RCC 7860 (cell line): ENCODE results near the gene FMNL1.

Experiments
- DNase-seq: peaks from one replicate; pipeline ENCODE4 v3.0.0-alpha.2; 2015; ENCODE audit warnings: low spot score
- FAIRE-seq: peaks from 2 replicates; lab custom pipeline; 2012; peaks lifted over from hg19 to GRCh38; lab: Jason Lieb, UNC

FMNL1 gene

GRCh38 chr17:45277216-45277849 lies 55.6 kb downstream of the FMNL1 start:
- DNase-seq: peak; percentile 77
- FAIRE-seq: peak; percentile 42

- FAIRE-seq: no peak
These were observed 56.3 kb downstream of the FMNL1 start for GRCh38 chr17:45277992-45278391.

GRCh38 chr17:45279898-45280297 lies 58.2 kb downstream of the FMNL1 start:
- no peak for FAIRE-seq

More at GRCh38 chr17:45277992-45278391, 56.3 kb downstream of the FMNL1 start:
- no peak for DNase-seq

GRCh38 chr17:45282683-45283644 lies 61.3 kb downstream of the FMNL1 start:
- no peak for FAIRE-seq
- no peak for DNase-seq

More at GRCh38 chr17:45279898-45280297, 58.2 kb downstream of the FMNL1 start:
- DNase-seq: no peak

GRCh38 chr17:45283711-45284110 lies 62.0 kb downstream of the FMNL1 start:
- DNase-seq: no peak
- FAIRE-seq: no peak

- FAIRE-seq: no peak
- peak; percentile 14 for DNase-seq
These were observed 62.8 kb downstream of the FMNL1 start for GRCh38 chr17:45284176-45285140.

- DNase-seq (no peak), FAIRE-seq (no peak)
These were observed 64.6 kb downstream of the FMNL1 start for GRCh38 chr17:45286286-45286685.

- FAIRE-seq (no peak), DNase-seq (no peak)
These were observed 66.1 kb downstream of the FMNL1 start for GRCh38 chr17:45287526-45288500.

- FAIRE-seq (no peak), DNase-seq (no peak)
These were observed 67.1 kb downstream of the FMNL1 start for GRCh38 chr17:45288825-45289224.

- no peak for DNase-seq
- FAIRE-seq: no peak
These were observed 67.9 kb downstream of the FMNL1 start for GRCh38 chr17:45289301-45290268.

- FAIRE-seq (no peak), DNase-seq (no peak)
These were observed 68.6 kb downstream of the FMNL1 start for GRCh38 chr17:45290269-45290765.

- no peak for FAIRE-seq
- no peak for DNase-seq
These were observed 69.6 kb downstream of the FMNL1 start for GRCh38 chr17:45291171-45291805.

- no peak for DNase-seq
- FAIRE-seq: no peak
These were observed 71.2 kb downstream of the FMNL1 start for GRCh38 chr17:45292696-45293412.

GRCh38 chr17:45293413-45294211 lies 71.9 kb downstream of the FMNL1 start:
- DNase-seq: peak; percentile 99
- FAIRE-seq: peak; percentile 94

- FAIRE-seq (peak; percentile 30), DNase-seq (peak; percentile 29)
These were observed 72.8 kb downstream of the FMNL1 start for GRCh38 chr17:45294506-45294905.
